Right lobe of liver (tissue), 4 donors: Measurements from ENCODE around the gene ATR.
"Not testable (repeated sequence)": the region's sequence is repeated elsewhere in the genome, so short reads cannot be mapped to it uniquely, and the experiment has no call there.

ENCODE experiments used
- POLR2A ChIP-seq: fragments of 450-650 bp; IDR thresholded peaks from one replicate; pipeline ENCODE4 v1.6.1; 2017; ENCODE audit warnings: antibody characterized with exemption, mild to moderate bottlenecking
- TF ChIP-seq, protein P1 (sequence below), 4 donors: fragments of 200-600 bp in 3 of 4; fragments of 450-650 bp in 1 of 4; IDR thresholded peaks; one replicate each; pipeline versions ENCODE4 v1.5.1 to v1.8.0; 2016 to 2022; ENCODE audit warnings: antibody characterized with exemption in 4 of 4, mild to moderate bottlenecking in 2 of 4
- donor health status: DM: no; HTN: no; CAD: no.
- donor health status: DM: no; HTN: no; CAD: no.
- donor health status: DM: no; HTN: yes; CAD: no.

DNA sequence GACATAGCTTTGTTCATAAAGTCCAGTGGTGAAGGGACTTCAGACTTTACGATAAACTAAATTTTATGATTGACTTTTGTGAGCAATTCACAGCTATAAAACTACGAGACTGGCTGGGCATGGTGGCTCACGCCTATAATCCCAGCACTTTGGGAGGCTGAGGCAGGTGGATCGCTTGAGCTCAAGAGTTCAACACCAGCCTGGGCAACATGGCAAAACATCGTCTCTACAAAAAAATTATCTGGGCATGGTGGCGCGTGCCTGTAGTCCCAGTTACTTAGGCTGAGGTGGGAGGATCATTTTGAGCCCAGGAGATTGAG, 24.8 kb upstream of the ATR start:
- not testable (repeated sequence) for TF ChIP-seq POLR2A
- TF ChIP-seq, protein P1, sequence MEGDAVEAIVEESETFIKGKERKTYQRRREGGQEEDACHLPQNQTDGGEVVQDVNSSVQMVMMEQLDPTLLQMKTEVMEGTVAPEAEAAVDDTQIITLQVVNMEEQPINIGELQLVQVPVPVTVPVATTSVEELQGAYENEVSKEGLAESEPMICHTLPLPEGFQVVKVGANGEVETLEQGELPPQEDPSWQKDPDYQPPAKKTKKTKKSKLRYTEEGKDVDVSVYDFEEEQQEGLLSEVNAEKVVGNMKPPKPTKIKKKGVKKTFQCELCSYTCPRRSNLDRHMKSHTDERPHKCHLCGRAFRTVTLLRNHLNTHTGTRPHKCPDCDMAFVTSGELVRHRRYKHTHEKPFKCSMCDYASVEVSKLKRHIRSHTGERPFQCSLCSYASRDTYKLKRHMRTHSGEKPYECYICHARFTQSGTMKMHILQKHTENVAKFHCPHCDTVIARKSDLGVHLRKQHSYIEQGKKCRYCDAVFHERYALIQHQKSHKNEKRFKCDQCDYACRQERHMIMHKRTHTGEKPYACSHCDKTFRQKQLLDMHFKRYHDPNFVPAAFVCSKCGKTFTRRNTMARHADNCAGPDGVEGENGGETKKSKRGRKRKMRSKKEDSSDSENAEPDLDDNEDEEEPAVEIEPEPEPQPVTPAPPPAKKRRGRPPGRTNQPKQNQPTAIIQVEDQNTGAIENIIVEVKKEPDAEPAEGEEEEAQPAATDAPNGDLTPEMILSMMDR (IDR thresholded peaks at IDR 0.05) = not testable (repeated sequence)
